GM21526 (cell line): Measurements from ENCODE around the gene ZBTB21.

Experiments
- ATAC-seq: cut with Tn5 transposase; IDR thresholded peaks from one replicate; pipeline ENCODE4 v1.9.1; 2021; ENCODE audit warnings: moderate library complexity; ENCODE audit not compliant: unreplicated experiment, low FRiP score

The ZBTB21 gene

GRCh38 chr21:42009831-42010506, at the start of gene ZBTB21:
Gene ZBTB21, minus strand, starts transcription at chr21:42010360. Its CDS starts 16,265 bp downstream, at chr21:41994095.
- peak; percentile 46 for ATAC-seq

GRCh38 chr21:42059721-42060120, 49.6 kb upstream of the ZBTB21 start:
- no peak for ATAC-seq

- ATAC-seq: no peak
Observed at GRCh38 chr21:42059141-42059540, 49.0 kb upstream of the ZBTB21 start.

- no peak for ATAC-seq
Observed at GRCh38 chr21:42058631-42059111, 48.5 kb upstream of the ZBTB21 start.

GRCh38 chr21:42057851-42058437, 47.8 kb upstream of the ZBTB21 start:
- ATAC-seq: no peak

GRCh38 chr21:42056996-42057689, 47.0 kb upstream of the ZBTB21 start:
- ATAC-seq: no peak

- no peak for ATAC-seq
Observed at GRCh38 chr21:42056468-42056867, 46.3 kb upstream of the ZBTB21 start.

GRCh38 chr21:42055425-42055824, 45.3 kb upstream of the ZBTB21 start:
- no peak for ATAC-seq

GRCh38 chr21:42051788-42052187, 41.6 kb upstream of the ZBTB21 start:
- ATAC-seq: no peak

- no peak for ATAC-seq
Observed at GRCh38 chr21:42049578-42050430, 39.6 kb upstream of the ZBTB21 start.

GRCh38 chr21:42048870-42049577, 38.9 kb upstream of the ZBTB21 start:
- no peak for ATAC-seq

GRCh38 chr21:42047821-42048613, 37.9 kb upstream of the ZBTB21 start:
- no peak for ATAC-seq

GRCh38 chr21:42044871-42045495, 34.8 kb upstream of the ZBTB21 start:
- no peak for ATAC-seq

GRCh38 chr21:42043961-42044360, 33.8 kb upstream of the ZBTB21 start:
- no peak for ATAC-seq

- ATAC-seq: no peak
Observed at GRCh38 chr21:42043201-42043895, 33.2 kb upstream of the ZBTB21 start.

GRCh38 chr21:42042651-42043050, 32.5 kb upstream of the ZBTB21 start:
- no peak for ATAC-seq

- ATAC-seq: no peak
Observed at GRCh38 chr21:42041711-42042110, 31.6 kb upstream of the ZBTB21 start.

GRCh38 chr21:42041246-42041645, 31.1 kb upstream of the ZBTB21 start:
- ATAC-seq: no peak
